HCEC 1CT (cell line): ENCODE measurements around the gene PROM2.

Experiments used
- DNase-seq: peaks from one replicate; pipeline ENCODE4 v3.0.0-alpha.2; 2017

Gene PROM2

GRCh38 chr2:95308426-95308990 lies 34.3 kb downstream of the PROM2 start:
- DNase-seq: no peak

- no peak for DNase-seq
Observed at GRCh38 chr2:95309599-95309998, 35.4 kb downstream of the PROM2 start.

- DNase-seq: no peak
Observed at GRCh38 chr2:95310216-95310615, 36.0 kb downstream of the PROM2 start.

- no peak for DNase-seq
Observed at GRCh38 chr2:95310651-95311050, 36.4 kb downstream of the PROM2 start.

GRCh38 chr2:95311815-95312542 lies 37.7 kb downstream of the PROM2 start:
- no peak for DNase-seq

- no peak for DNase-seq
Observed at GRCh38 chr2:95312543-95313201, 38.4 kb downstream of the PROM2 start.

GRCh38 chr2:95313296-95314131 lies 39.3 kb downstream of the PROM2 start:
- DNase-seq: no peak

GRCh38 chr2:95314598-95314963 lies 40.3 kb downstream of the PROM2 start:
- DNase-seq: no peak

GRCh38 chr2:95314964-95315611 lies 40.8 kb downstream of the PROM2 start:
- peak; percentile 40 for DNase-seq

- DNase-seq: peak; percentile 75
Observed at GRCh38 chr2:95315801-95316411, 41.7 kb downstream of the PROM2 start.

GRCh38 chr2:95316466-95317122 lies 42.3 kb downstream of the PROM2 start:
- peak; percentile 77 for DNase-seq

GRCh38 chr2:95317123-95317500 lies 42.9 kb downstream of the PROM2 start:
- DNase-seq: no peak

GRCh38 chr2:95317665-95318425 lies 43.6 kb downstream of the PROM2 start:
- no peak for DNase-seq

- no peak for DNase-seq
Observed at GRCh38 chr2:95318431-95319220, 44.4 kb downstream of the PROM2 start.

GRCh38 chr2:95319481-95320343 lies 45.5 kb downstream of the PROM2 start:
- no peak for DNase-seq

- no peak for DNase-seq
Observed at GRCh38 chr2:95320344-95320712, 46.1 kb downstream of the PROM2 start.

GRCh38 chr2:95320986-95321767 lies 46.9 kb downstream of the PROM2 start:
- DNase-seq: no peak

GRCh38 chr2:95323347-95324155 lies 49.3 kb downstream of the PROM2 start:
- peak; percentile 30 for DNase-seq
